Lower leg skin (tissue), 3 donors: ENCODE results near the gene PLCXD3.

Experiments used
- CTCF ChIP-seq, 3 donors: fragments of 450-650 bp; IDR thresholded peaks; one replicate each; pipeline ENCODE4 v1.5.1; 2016; ENCODE audit warnings: antibody characterized with exemption in 3 of 3, mild to moderate bottlenecking in 3 of 3, moderate library complexity in 2 of 3
- POLR2A ChIP-seq, 2 donors: fragments of 450-650 bp; IDR thresholded peaks; one replicate each; pipeline ENCODE4 v1.6.1; 2016 to 2017; ENCODE audit warnings: antibody characterized with exemption in 2 of 2, mild to moderate bottlenecking in 1 of 2, moderate library complexity in 1 of 2

GRCh38 chr5:41503310-41503709 lies 7.1 kb downstream of the PLCXD3 start:
- TF ChIP-seq CTCF (IDR thresholded peaks at IDR 0.05) (no peak), POLR2A (IDR thresholded peaks at IDR 0.05) (no peak)
